HEK293 (cell line): ENCODE measurements around the gene STT3A.

ENCODE experiments used
- CTCF ChIA-PET: fragments of 350-600 bp; formaldehyde crosslinking; extraction: SDS; loops from one replicate; lab custom pipeline; 2021; ENCODE audit warnings: antibody characterized with exemption; lab: Yijun Ruan, JAX
- POLR2A ChIA-PET: fragments of 300-600 bp; formaldehyde crosslinking; extraction: SDS; loops from one replicate; lab custom pipeline; 2020; ENCODE audit warnings: antibody characterized with exemption, inconsistent platforms; lab: Yijun Ruan, JAX
- H3K27ac ChIP-seq: fragments of 200-500 bp; sonication (Bioruptor generic); 2 replicates; pipeline ENCODE4 v1.5.1; 2014; ENCODE audit warnings: low read depth, low read length, control low read depth, inconsistent platforms; ENCODE audit errors: extremely low read depth
- H3K36me3 ChIP-seq, 2 experiments: fragments of 200-500 bp in 1 of 2; sonication (Bioruptor generic) in 1 of 2; 1 replicate in 1 of 2; 2 replicates in 1 of 2; pipeline ENCODE4 v1.5.1; 2014 to 2017; ENCODE audit warnings: inconsistent platforms in 2 of 2, low read length in 2 of 2; ENCODE audit not compliant: control insufficient read depth in 2 of 2, insufficient read depth in 1 of 2
- H3K4me1 ChIP-seq: fragments of 200-500 bp; sonication (Bioruptor generic); 2 replicates; pipeline ENCODE4 v1.5.1; 2014; ENCODE audit warnings: mild to moderate bottlenecking, low read length, inconsistent platforms; ENCODE audit not compliant: control insufficient read depth, insufficient read depth
- H3K4me3 ChIP-seq: 2 replicates; pipeline ENCODE4 v1.5.1; 2011; ENCODE audit warnings: low read depth, mild to moderate bottlenecking, control low read depth, low read length, moderate library complexity
- H3K9me3 ChIP-seq: fragments of 200-500 bp; sonication (Bioruptor generic); 2 replicates; pipeline ENCODE4 v1.5.1; 2014; ENCODE audit warnings: low read depth, low read length, inconsistent platforms; ENCODE audit not compliant: control insufficient read depth, insufficient read depth
- GLIS1 ChIP-seq: fragments of 450-650 bp; formaldehyde crosslinking; IDR thresholded peaks from 2 replicates; pipeline ENCODE4 v1.5.1; 2016; ENCODE audit warnings: missing biosample characterization, missing genetic modification characterization
- YY1 ChIP-seq: fragments of 450-650 bp; formaldehyde crosslinking; IDR thresholded peaks from 2 replicates; pipeline ENCODE4 v1.5.1; 2018; ENCODE audit warnings: missing biosample characterization, missing genetic modification characterization
- ZFP41 ChIP-seq: fragments of 450-650 bp; formaldehyde crosslinking; IDR thresholded peaks from 2 replicates; pipeline ENCODE4 v1.5.1; 2016; ENCODE audit warnings: missing biosample characterization, missing genetic modification characterization, borderline replicate concordance
- ZNF132 ChIP-seq: fragments of 450-650 bp; formaldehyde crosslinking; IDR thresholded peaks from 2 replicates; pipeline ENCODE4 v1.5.1; 2017; ENCODE audit warnings: missing biosample characterization, missing genetic modification characterization, borderline replicate concordance
- ZNF2 ChIP-seq: fragments of 450-650 bp; formaldehyde crosslinking; IDR thresholded peaks from 2 replicates; pipeline ENCODE4 v1.5.1; 2016; ENCODE audit warnings: missing biosample characterization, missing genetic modification characterization
- ZNF239 ChIP-seq: fragments of 450-650 bp; formaldehyde crosslinking; IDR thresholded peaks from 2 replicates; pipeline ENCODE4 v1.5.1; 2016; ENCODE audit warnings: missing biosample characterization, missing genetic modification characterization
- ZNF324 ChIP-seq: fragments of 450-650 bp; formaldehyde crosslinking; IDR thresholded peaks from 2 replicates; pipeline ENCODE4 v1.5.1; 2016; ENCODE audit warnings: missing biosample characterization, missing genetic modification characterization
- ZNF394 ChIP-seq: fragments of 450-650 bp; formaldehyde crosslinking; IDR thresholded peaks from 2 replicates; pipeline ENCODE4 v1.5.1; 2016; ENCODE audit warnings: missing biosample characterization, missing genetic modification characterization, mild to moderate bottlenecking, moderate library complexity, borderline replicate concordance
- ZNF416 ChIP-seq: fragments of 450-650 bp; formaldehyde crosslinking; IDR thresholded peaks from 2 replicates; pipeline ENCODE4 v1.5.1; 2016; ENCODE audit warnings: missing biosample characterization, missing genetic modification characterization
- ZNF544 ChIP-seq: fragments of 450-650 bp; formaldehyde crosslinking; IDR thresholded peaks from 2 replicates; pipeline ENCODE4 v1.5.0; 2017; ENCODE audit warnings: missing biosample characterization, missing genetic modification characterization
- ZNF549 ChIP-seq: fragments of 450-650 bp; IDR thresholded peaks from 2 replicates; pipeline ENCODE4 v1.5.1; 2018; ENCODE audit warnings: missing biosample characterization, missing genetic modification characterization, mild to moderate bottlenecking, inconsistent platforms, moderate library complexity
- ZNF585B ChIP-seq: fragments of 450-650 bp; formaldehyde crosslinking; IDR thresholded peaks from 2 replicates; pipeline ENCODE4 v1.5.1; 2016; ENCODE audit warnings: missing biosample characterization, missing genetic modification characterization
- ZNF664 ChIP-seq: fragments of 450-650 bp; formaldehyde crosslinking; IDR thresholded peaks from 2 replicates; pipeline ENCODE4 v1.5.1; 2016; ENCODE audit warnings: missing biosample characterization, missing genetic modification characterization
- ZNF777 ChIP-seq: fragments of 450-650 bp; formaldehyde crosslinking; IDR thresholded peaks from 2 replicates; pipeline ENCODE4 v1.5.1; 2017; ENCODE audit warnings: missing biosample characterization, missing genetic modification characterization, borderline replicate concordance
- ZSCAN16 ChIP-seq: fragments of 450-650 bp; formaldehyde crosslinking; IDR thresholded peaks from 2 replicates; pipeline ENCODE4 v1.5.1; 2016; ENCODE audit warnings: missing biosample characterization, missing genetic modification characterization
- TF ChIP-seq, protein P1 (sequence below): fragments of 450-650 bp; formaldehyde crosslinking; IDR thresholded peaks from 2 replicates; pipeline ENCODE4 v1.5.1; 2016; ENCODE audit warnings: missing biosample characterization, missing genetic modification characterization
- TF ChIP-seq, protein P2 (sequence below): fragments of 450-650 bp; formaldehyde crosslinking; IDR thresholded peaks from 2 replicates; pipeline ENCODE4 v1.5.1; 2016; ENCODE audit warnings: missing biosample characterization, missing genetic modification characterization, low read depth
- TF ChIP-seq, protein P3 (sequence below): fragments of 450-650 bp; formaldehyde crosslinking; IDR thresholded peaks from 2 replicates; pipeline ENCODE4 v1.5.1; 2016; ENCODE audit warnings: missing biosample characterization, missing genetic modification characterization
- TF ChIP-seq, protein P4 (sequence below): fragments of 450-650 bp; IDR thresholded peaks from 2 replicates; pipeline ENCODE4 v1.5.1; 2018; ENCODE audit warnings: missing biosample characterization, missing genetic modification characterization
- TF ChIP-seq, protein P5 (sequence below): fragments of 450-650 bp; formaldehyde crosslinking; IDR thresholded peaks from 2 replicates; pipeline ENCODE4 v1.5.1; 2017; ENCODE audit warnings: missing biosample characterization, missing genetic modification characterization

Gene STT3A

DNA sequence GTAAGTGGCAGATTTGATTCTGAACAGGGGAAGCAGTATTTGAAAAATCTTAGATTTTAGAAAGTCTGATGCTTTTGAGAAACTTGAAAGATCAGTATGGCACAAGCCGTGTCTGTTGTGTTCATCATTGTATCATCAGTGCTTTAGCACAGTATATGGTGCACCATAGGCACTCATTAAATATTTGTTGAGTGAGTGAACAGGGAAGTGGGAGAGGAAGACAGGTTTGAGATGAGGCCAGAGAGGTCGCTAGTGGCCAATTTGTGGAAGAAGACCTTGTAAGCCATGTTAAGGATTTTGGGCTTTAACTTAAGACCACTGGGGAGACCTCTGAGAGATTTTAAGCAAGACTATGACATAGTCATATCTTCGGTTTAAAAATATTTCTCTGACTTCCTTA, 45.2 kb downstream of the STT3A start:
- ChIA-PET POLR2A (interaction anchor here (1.0 kb wide), 1 partner anchor 12 kb away, joined by 3 read pairs; no protein-coding TSS in a partner anchor), CTCF (interaction anchor here (0.6 kb wide), 1 partner anchor 62 kb away, joined by 3 read pairs; no protein-coding TSS in a partner anchor)
- TF ChIP-seq, protein P1, sequence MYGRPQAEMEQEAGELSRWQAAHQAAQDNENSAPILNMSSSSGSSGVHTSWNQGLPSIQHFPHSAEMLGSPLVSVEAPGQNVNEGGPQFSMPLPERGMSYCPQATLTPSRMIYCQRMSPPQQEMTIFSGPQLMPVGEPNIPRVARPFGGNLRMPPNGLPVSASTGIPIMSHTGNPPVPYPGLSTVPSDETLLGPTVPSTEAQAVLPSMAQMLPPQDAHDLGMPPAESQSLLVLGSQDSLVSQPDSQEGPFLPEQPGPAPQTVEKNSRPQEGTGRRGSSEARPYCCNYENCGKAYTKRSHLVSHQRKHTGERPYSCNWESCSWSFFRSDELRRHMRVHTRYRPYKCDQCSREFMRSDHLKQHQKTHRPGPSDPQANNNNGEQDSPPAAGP = no peak
- TF ChIP-seq ZNF239 = no peak
- no peak for TF ChIP-seq ZNF324 (tag by site-specific recombination)
- TF ChIP-seq, protein P2, sequence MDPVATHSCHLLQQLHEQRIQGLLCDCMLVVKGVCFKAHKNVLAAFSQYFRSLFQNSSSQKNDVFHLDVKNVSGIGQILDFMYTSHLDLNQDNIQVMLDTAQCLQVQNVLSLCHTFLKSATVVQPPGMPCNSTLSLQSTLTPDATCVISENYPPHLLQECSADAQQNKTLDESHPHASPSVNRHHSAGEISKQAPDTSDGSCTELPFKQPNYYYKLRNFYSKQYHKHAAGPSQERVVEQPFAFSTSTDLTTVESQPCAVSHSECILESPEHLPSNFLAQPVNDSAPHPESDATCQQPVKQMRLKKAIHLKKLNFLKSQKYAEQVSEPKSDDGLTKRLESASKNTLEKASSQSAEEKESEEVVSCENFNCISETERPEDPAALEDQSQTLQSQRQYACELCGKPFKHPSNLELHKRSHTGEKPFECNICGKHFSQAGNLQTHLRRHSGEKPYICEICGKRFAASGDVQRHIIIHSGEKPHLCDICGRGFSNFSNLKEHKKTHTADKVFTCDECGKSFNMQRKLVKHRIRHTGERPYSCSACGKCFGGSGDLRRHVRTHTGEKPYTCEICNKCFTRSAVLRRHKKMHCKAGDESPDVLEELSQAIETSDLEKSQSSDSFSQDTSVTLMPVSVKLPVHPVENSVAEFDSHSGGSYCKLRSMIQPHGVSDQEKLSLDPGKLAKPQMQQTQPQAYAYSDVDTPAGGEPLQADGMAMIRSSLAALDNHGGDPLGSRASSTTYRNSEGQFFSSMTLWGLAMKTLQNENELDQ = no peak
- TF ChIP-seq ZNF416 = no peak
- TF ChIP-seq ZNF2 = no peak
- no peak for TF ChIP-seq ZNF664 (tag by site-specific recombination)
- TF ChIP-seq ZNF585B (tag by site-specific recombination) = no peak
- TF ChIP-seq, protein P3, sequence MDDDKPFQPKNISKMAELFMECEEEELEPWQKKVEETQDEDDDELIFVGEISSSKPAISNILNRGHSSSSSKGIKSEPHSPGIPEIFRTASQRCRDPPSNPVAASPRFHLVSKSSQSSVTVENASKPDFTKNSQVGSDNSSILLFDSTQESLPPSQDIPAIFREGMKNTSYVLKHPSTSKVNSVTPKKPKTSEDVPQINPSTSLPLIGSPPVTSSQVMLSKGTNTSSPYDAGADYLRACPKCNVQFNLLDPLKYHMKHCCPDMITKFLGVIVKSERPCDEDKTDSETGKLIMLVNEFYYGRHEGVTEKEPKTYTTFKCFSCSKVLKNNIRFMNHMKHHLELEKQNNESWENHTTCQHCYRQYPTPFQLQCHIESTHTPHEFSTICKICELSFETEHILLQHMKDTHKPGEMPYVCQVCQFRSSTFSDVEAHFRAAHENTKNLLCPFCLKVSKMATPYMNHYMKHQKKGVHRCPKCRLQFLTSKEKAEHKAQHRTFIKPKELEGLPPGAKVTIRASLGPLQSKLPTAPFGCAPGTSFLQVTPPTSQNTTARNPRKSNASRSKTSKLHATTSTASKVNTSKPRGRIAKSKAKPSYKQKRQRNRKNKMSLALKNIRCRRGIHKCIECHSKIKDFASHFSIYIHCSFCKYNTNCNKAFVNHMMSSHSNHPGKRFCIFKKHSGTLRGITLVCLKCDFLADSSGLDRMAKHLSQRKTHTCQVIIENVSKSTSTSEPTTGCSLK (tag by site-specific recombination) = no peak
- TF ChIP-seq, protein P4, sequence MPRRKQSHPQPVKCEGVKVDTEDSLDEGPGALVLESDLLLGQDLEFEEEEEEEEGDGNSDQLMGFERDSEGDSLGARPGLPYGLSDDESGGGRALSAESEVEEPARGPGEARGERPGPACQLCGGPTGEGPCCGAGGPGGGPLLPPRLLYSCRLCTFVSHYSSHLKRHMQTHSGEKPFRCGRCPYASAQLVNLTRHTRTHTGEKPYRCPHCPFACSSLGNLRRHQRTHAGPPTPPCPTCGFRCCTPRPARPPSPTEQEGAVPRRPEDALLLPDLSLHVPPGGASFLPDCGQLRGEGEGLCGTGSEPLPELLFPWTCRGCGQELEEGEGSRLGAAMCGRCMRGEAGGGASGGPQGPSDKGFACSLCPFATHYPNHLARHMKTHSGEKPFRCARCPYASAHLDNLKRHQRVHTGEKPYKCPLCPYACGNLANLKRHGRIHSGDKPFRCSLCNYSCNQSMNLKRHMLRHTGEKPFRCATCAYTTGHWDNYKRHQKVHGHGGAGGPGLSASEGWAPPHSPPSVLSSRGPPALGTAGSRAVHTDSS (tag by site-specific recombination) = no peak
- no peak for TF ChIP-seq ZNF132 (tag by site-specific recombination)
- no peak for TF ChIP-seq ZNF549 (tag by site-specific recombination)
- TF ChIP-seq ZFP41 = no peak
- TF ChIP-seq ZNF777 (tag by site-specific recombination) = no peak
- TF ChIP-seq, protein P5, sequence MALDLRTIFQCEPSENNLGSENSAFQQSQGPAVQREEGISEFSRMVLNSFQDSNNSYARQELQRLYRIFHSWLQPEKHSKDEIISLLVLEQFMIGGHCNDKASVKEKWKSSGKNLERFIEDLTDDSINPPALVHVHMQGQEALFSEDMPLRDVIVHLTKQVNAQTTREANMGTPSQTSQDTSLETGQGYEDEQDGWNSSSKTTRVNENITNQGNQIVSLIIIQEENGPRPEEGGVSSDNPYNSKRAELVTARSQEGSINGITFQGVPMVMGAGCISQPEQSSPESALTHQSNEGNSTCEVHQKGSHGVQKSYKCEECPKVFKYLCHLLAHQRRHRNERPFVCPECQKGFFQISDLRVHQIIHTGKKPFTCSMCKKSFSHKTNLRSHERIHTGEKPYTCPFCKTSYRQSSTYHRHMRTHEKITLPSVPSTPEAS (tag by site-specific recombination) = no peak
- no peak for TF ChIP-seq GLIS1 (tag by site-specific recombination)
- TF ChIP-seq ZSCAN16 (tag by site-specific recombination) = no peak
- TF ChIP-seq YY1 (tag by site-specific recombination) = no peak
- TF ChIP-seq ZNF544 (tag by site-specific recombination) = no peak
- TF ChIP-seq ZNF394 (tag by site-specific recombination) = no peak
- Histone ChIP-seq H3K4me3 (no peak overlapping the region), H3K27ac (no peak overlapping the region), H3K4me1 (no peaks in the 10 kb centered on the region), H3K9me3 (no peaks in the 10 kb centered on the region), H3K36me3 (peaks cover 30 to 86% of the 10 kb centered on the region in 2 experiments)
